Transverse colon (tissue), 4 donors: ENCODE data around the gene HGFAC. TPM values are rescaled to one million over a fixed set of nuclear protein-coding genes. Genes with fewer than 3 reads are reported as not detected.

Source experiments
- DNase-seq: peaks from one replicate; pipeline ENCODE4 v3.0.0-alpha.2; 2019
- H3K27ac ChIP-seq, 4 donors: fragments of 200-600 bp; sonication (generic); 2 replicates each; pipeline ENCODE4 v1.5.1; 2016 to 2018; ENCODE audit warnings: inconsistent platforms in 4 of 4
- H3K27me3 ChIP-seq: fragments of 200-600 bp; sonication (generic); 2 replicates; pipeline ENCODE4 v1.5.1; 2017; ENCODE audit warnings: inconsistent platforms
- H3K36me3 ChIP-seq, 4 donors: fragments of 200-600 bp; sonication (generic); 2 replicates each; pipeline ENCODE4 v1.5.1; 2017 to 2019; ENCODE audit warnings: inconsistent platforms in 4 of 4
- H3K4me1 ChIP-seq, 4 donors: fragments of 200-600 bp; sonication (generic); 2 replicates each; pipeline ENCODE4 v1.5.1; 2017 to 2020; ENCODE audit warnings: inconsistent platforms in 4 of 4
- H3K4me3 ChIP-seq, 4 donors: fragments of 200-600 bp; sonication (generic); 1 replicate in 1 of 4; 2 replicates in 3 of 4; pipeline versions ENCODE4 v1.5.1 to v1.6.1; 2017 to 2019; ENCODE audit warnings: inconsistent platforms in 4 of 4
- H3K9me3 ChIP-seq, 2 donors: fragments of 200-600 bp; sonication (generic); 2 replicates each; pipeline ENCODE4 v1.5.1; 2017 to 2019; ENCODE audit warnings: inconsistent platforms in 2 of 2
- EP300 ChIP-seq: sonication (generic); formaldehyde crosslinking; IDR thresholded peaks from one replicate; pipeline ENCODE4 v1.6.1; 2017; ENCODE audit warnings: antibody characterized with exemption, low read depth
- POLR2A ChIP-seq: fragments of 450-650 bp; IDR thresholded peaks from one replicate; pipeline ENCODE4 v1.6.1; 2016; ENCODE audit warnings: antibody characterized with exemption, mild to moderate bottlenecking, moderate library complexity
- POLR2AphosphoS5 ChIP-seq, 3 donors: sonication (generic); formaldehyde crosslinking; IDR thresholded peaks; one replicate each; pipeline ENCODE4 v1.6.1; 2016; ENCODE audit warnings: antibody characterized with exemption in 3 of 3
- WGBS, 2 donors: methylation state at CpG; one replicate each; pipeline ENCODE4 v1.1.5; 2018; ENCODE audit warnings: low coverage in 1 of 2; 5-methylcytosine and 5-hydroxymethylcytosine counted together
- in situ Hi-C, 4 donors: fragments of 200-750 bp; cut with MboI; loops; one replicate each; pipeline versions ENCODE4 v1.15.0 to v1.15.1; 2017; ENCODE audit warnings: low sequenced_read_pairs in 3 of 4, low pct_ligation_motif_present in 1 of 4, low pct_unique_long_range_greater_than_20kb in 1 of 4
- intact Hi-C: fragments of 100-400 bp; cut with DNase I; formaldehyde crosslinking; loops from one replicate; pipeline ENCODE4 v1.15.1; 2023; ENCODE audit warnings: low total_unique reads
- total RNA-seq, 4 donors: library from RNA; depleted of rRNA; stranded (reverse); fragments of >200 nt; gene quantifications; one replicate each; pipeline ENCODE4 v1.1.0, GENCODE V29; 2016
- TF ChIP-seq, protein P1 (sequence below), 5 experiments: fragments of 200-600 bp in 3 of 5; fragments of 450-650 bp in 2 of 5; sonication (generic) in 3 of 5; IDR thresholded peaks; 1 replicate in 2 of 5; 2 replicates in 3 of 5; pipeline ENCODE4 v1.5.1; 2016 to 2017; ENCODE audit warnings: antibody characterized with exemption in 5 of 5, inconsistent platforms in 3 of 5, mild to moderate bottlenecking in 2 of 5, moderate library complexity in 1 of 5

Gene HGFAC
- total RNA-seq, 4 donors from 2014 or later = not detected

DNA sequence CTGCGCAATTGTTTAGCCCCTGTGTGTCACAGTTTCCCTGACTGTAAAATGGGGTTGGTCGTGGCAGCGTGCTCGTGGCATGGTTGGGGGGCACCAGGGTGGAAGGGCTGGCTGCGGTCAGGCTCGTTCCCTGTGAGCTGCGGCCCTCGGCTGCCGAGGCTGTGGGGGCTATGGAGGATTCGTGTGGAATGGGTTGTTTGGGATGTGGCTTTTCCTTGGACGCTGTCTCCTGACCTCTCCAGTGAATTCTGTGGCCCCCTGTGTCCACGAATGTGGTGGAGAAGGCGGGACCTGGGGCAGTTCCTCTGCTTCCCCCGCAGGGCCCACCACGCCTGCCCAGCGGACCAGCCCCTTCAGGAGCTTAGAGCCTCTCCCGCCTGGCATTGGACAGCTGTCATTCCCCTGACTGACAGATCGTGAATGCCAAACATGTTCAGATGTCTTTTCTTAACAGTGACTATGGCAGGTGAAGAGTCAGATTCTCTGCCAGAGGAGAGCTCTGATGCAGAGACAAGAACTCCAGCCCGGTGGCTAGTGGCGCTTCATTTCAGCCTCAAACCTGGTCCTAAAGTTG lies 17.2 kb upstream of the HGFAC start:
- Histone ChIP-seq H3K27me3 (no peaks in the 10 kb centered on the region), H3K27ac (no peak overlapping the region), H3K9me3 (no peaks in the 10 kb centered on the region), H3K4me3 (no peak overlapping the region), H3K4me1 (no peaks in the 10 kb centered on the region), H3K36me3 (no peaks in the 10 kb centered on the region)
- no peak for DNase-seq
- TF ChIP-seq, protein P1, sequence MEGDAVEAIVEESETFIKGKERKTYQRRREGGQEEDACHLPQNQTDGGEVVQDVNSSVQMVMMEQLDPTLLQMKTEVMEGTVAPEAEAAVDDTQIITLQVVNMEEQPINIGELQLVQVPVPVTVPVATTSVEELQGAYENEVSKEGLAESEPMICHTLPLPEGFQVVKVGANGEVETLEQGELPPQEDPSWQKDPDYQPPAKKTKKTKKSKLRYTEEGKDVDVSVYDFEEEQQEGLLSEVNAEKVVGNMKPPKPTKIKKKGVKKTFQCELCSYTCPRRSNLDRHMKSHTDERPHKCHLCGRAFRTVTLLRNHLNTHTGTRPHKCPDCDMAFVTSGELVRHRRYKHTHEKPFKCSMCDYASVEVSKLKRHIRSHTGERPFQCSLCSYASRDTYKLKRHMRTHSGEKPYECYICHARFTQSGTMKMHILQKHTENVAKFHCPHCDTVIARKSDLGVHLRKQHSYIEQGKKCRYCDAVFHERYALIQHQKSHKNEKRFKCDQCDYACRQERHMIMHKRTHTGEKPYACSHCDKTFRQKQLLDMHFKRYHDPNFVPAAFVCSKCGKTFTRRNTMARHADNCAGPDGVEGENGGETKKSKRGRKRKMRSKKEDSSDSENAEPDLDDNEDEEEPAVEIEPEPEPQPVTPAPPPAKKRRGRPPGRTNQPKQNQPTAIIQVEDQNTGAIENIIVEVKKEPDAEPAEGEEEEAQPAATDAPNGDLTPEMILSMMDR (IDR thresholded peaks at IDR 0.05) = no peak
- TF ChIP-seq POLR2AphosphoS5 (IDR thresholded peaks at IDR 0.05) (no peak), POLR2A (no peak), EP300 (no peak)
- intact Hi-C loops (no loop called here), in situ Hi-C loops (loop anchor here in 1 of 4 donors (25.0 kb wide), 1 partner anchor 212 kb away; no protein-coding TSS in a partner anchor)
- 95% methylated on average over 20 of the region's 20 CpGs; no CpG with 5 or more reads in 1 of the 2 donors for WGBS, 2 donors

DNA sequence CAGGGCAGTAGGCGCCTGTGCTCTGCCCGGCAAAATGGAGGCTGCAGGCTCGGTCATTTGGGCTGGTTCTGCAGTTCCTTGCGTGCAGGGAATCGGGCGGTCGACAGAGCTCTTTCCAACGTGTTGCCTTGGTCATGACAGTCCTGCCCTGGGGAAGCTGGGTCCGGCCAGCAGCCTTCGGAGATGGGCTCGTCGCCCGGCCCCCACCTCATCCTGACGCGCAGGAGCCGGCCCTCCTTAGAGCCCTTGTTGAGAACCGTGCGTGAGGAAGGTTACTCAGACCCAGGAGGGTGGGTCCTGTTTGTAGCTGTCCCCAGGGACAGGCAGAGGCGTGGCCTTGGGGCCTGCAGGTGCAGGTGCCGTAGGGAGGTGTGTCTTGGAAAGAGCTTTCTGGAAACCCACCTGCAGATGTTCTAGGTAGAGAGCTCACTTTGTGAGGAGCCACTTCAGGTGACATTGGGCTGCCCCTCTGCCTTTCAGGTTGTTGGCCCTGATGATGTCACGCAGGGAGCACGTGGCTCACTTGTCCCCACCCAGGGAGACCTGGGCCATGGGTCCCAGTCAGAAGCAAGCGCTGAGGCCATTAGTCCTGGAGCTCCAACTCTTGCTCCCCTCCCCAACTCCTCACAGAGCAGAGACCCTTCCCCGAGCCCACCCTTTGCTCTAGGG lies 15.2 kb upstream of the HGFAC start:
- H3K36me3 ChIP-seq = no peaks in the 10 kb centered on the region
- intact Hi-C loops = no loop called here
- no peaks in the 10 kb centered on the region for H3K4me1 ChIP-seq
- no peaks in the 10 kb centered on the region for H3K27me3 ChIP-seq
- no peaks in the 10 kb centered on the region for H3K9me3 ChIP-seq
- TF ChIP-seq POLR2AphosphoS5 (IDR thresholded peaks at IDR 0.05) = no peak
- TF ChIP-seq, protein P1 (IDR thresholded peaks at IDR 0.05) = no peak
- in situ Hi-C loops = loop anchor here in 1 of 4 donors (25.0 kb wide), 1 partner anchor 214 kb away; no protein-coding TSS in a partner anchor
- 86% methylated on average over 24 of the region's 24 CpGs; no CpG with 5 or more reads in 1 of the 2 donors for WGBS, 2 donors
- no peak overlapping the region for H3K27ac ChIP-seq
- no peak overlapping the region for H3K4me3 ChIP-seq
- DNase-seq = no peak

DNA sequence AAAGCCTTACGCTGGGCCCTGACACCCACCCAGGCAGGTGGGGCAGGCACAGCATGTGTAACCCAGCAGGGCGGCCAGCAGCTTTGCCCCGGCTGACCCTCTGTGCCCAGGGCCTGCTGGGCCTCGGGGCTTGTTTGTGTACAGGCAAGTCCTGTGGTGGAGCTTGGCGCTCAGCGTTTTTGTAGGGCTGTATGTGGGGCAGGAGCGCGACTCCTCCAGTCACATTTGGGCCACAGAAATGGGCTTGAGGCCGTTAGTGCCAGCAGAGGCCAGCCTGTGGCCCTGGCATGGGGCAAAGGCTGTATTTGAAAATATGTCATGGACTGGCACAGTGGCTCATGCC lies 14.7 kb upstream of the HGFAC start:
- Histone ChIP-seq H3K9me3 (no peaks in the 10 kb centered on the region), H3K27ac (no peak overlapping the region), H3K27me3 (no peaks in the 10 kb centered on the region), H3K4me1 (no peaks in the 10 kb centered on the region), H3K36me3 (no peaks in the 10 kb centered on the region), H3K4me3 (no peak overlapping the region)
- TF ChIP-seq POLR2A = no peak
- TF ChIP-seq, protein P1 (IDR thresholded peaks at IDR 0.05) = no peak
- no peak for TF ChIP-seq EP300
- no peak for TF ChIP-seq POLR2AphosphoS5 (IDR thresholded peaks at IDR 0.05)
- in situ Hi-C loops = loop anchor here in 1 of 4 donors (25.0 kb wide), 1 partner anchor 215 kb away; no protein-coding TSS in a partner anchor
- intact Hi-C loops = no loop called here
- WGBS, 2 donors = 95% methylated on average over 9 of the region's 9 CpGs; no CpG with 5 or more reads in 1 of the 2 donors
- DNase-seq = no peak

- intact Hi-C loops = no loop called here
These were observed 13.9 kb upstream of the HGFAC start for GRCh38 chr4:3427706-3428446.

More at GRCh38 chr4:3427706-3428446, 13.9 kb upstream of the HGFAC start:
- H3K9me3 ChIP-seq = no peaks in the 10 kb centered on the region
- no peaks in the 10 kb centered on the region for H3K4me1 ChIP-seq
- in situ Hi-C loops = loop anchor here in 1 of 4 donors (25.0 kb wide), 1 partner anchor 216 kb away; no protein-coding TSS in a partner anchor
- H3K36me3 ChIP-seq = no peaks in the 10 kb centered on the region
- no peak for DNase-seq
- no peak overlapping the region for H3K27ac ChIP-seq
- TF ChIP-seq POLR2AphosphoS5 (IDR thresholded peaks at IDR 0.05) = no peak
- TF ChIP-seq, protein P1 (IDR thresholded peaks at IDR 0.05) = no peak
- WGBS, 2 donors = 84 to 88% methylated on average over 16 to 17 of the region's 17 CpGs
- H3K4me3 ChIP-seq = no peak overlapping the region
- no peaks in the 10 kb centered on the region for H3K27me3 ChIP-seq
